GM19397 (cell line): ENCODE measurements around the gene RBM47.
"Not testable (repeated sequence)": the region's sequence is repeated elsewhere in the genome, so short reads cannot be mapped to it uniquely, and the experiment has no call there.

Experiments
- ATAC-seq: cut with Tn5 transposase; IDR thresholded peaks from one replicate; pipeline ENCODE4 v1.9.1; 2021; ENCODE audit warnings: mild to moderate bottlenecking, moderate library complexity; ENCODE audit not compliant: unreplicated experiment

Gene RBM47

GRCh38 chr4:40455340-40455902, 174.2 kb downstream of the RBM47 start:
- ATAC-seq, result no peak

- ATAC-seq, result no peak
These were observed 174.8 kb downstream of the RBM47 start for GRCh38 chr4:40454816-40455215.

DNA sequence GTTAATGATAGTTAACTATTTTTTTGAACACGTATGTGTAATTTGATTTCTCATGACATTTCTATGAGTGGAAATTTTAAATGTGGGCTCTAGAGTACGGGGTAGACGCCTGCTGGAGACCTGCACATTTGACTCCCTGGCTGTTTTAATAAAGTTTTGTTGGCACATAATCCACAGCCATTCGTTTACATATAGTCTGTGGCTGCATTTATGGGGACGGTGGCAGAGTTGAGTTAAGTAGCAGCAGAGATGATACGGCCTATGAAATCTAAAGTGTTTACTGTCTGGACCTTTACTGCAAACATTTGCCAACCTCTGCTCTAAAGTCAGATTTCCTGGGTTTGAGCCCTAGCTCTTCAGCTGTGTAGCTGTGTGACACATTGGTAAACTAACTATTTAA, 175.8 kb downstream of the RBM47 start:
- ATAC-seq, result no peak

- ATAC-seq, result no peak
These were observed 180.8 kb downstream of the RBM47 start for GRCh38 chr4:40448875-40449274.

DNA sequence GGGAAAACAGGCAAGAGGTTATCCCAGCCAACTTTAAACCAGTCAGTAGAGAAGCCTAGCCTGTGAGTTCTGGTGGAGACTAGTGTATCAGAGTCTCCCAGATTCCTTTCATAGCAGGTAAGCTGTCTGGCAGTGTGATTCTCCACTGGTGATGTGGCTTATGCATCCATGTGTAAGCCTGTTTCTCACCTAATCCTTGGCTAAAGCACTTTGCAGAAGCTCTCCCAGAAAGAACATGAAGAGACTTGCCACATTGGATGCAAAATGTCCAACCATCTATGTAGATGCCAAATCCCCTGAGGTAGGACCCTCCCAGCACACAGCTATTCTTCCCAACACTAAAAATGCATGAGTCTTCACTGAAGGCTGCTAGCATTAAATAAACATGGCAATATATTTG, 182.8 kb downstream of the RBM47 start:
- no peak for ATAC-seq

- ATAC-seq, result not testable (repeated sequence)
These were observed 183.4 kb downstream of the RBM47 start for GRCh38 chr4:40446261-40446750.

DNA sequence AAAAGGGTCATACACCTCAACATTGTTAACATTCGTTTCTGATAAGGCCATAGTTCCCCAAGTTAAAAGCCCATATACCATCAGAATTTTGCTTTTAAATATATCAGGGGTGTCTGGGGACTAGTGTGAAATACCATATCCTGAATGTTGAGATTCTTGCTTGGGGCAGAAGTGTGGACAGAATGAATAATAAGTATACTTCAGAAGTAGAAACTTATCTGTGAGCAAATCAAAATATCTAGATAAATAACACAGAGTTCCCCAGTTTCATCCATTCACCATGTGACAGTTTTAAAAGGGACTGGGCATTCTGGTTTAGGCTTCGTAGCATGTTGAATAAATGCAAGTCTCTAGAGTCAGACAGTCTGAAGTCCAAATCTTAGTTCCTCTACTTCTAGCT, 184.0 kb downstream of the RBM47 start:
- no peak for ATAC-seq

DNA sequence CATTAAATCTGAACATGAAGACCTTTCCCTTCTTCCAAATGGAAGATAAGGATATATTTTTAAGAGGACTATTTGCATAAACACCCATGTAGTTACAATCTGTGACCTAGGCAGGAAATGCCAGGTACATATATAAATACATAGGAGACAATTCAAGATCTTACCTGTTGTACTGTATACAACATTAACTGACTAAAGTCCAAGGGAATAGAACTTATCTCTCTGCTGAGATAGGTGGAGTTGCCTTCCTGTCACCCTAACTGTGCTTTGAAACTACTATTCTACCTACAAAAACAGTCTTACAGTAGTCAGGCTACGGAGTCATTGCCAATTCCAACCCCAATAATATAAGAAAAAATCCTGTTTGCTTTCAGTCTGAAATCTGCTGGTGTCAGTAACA, 188.2 kb downstream of the RBM47 start:
- no peak for ATAC-seq

- no peak for ATAC-seq
These were observed 190.1 kb downstream of the RBM47 start for GRCh38 chr4:40439519-40439918.

DNA sequence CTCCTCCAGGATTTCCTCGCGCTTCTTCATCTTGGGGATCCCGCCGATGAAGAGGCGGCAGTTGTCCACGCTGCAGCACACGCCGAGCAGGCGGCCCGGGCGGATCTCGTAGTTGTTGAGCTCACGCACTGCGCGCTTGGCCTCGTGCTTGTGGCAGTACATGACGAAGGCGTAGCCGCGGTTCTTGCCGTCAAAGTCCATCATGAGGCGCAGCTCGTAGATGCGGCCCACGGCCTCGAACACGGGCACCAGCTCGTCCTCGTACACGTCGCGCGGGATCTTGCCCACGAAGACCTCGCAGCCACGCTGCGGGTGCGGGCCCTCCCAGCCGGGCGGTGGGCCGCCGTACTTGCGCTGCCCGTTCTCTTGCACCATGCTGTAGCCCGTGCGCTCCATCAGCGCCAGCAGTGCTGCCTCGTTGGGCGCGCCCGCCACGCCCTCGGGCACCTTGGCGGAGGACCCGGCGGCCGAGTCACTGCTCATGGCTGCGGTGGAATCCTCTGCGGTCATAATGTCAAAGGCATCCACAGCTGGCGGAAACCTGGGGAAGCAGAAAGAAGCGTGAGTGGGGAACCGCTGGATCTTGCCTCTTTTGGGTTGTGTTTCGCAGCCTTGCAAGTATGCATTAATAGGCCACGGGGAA, 191.2 kb downstream of the RBM47 start:
- no peak for ATAC-seq

DNA sequence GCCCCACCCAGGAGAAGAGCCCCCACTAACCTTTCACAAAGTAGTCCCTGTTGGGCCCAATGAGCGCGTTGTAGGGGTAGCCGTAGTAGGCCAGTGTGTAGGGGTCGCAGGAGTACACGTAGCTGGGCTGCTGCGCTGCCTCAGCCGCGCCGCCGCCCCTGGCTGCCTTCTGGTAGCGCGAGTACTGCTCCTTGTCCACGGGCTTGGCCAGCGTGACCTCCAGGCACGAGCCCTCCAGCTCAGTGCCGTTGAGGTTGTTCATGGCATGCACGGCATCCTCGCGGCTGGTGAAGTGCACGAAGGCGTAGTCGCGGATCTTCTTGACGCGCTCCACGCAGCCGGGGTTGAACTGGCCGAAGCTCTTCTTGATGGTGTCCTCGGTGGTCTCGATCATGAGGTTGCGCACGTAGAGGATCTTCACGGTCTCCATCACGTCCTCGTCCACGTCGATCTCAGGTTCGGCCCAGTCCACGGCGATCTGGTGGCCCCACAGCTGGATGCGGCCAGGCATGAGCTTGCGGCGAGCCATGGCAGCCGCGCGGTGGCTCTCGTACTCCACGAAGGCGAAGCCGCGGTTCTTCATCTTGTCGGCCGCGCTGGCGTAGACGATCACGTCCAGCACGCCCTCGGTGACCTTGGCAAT, 191.8 kb downstream of the RBM47 start:
- ATAC-seq, result no peak

GRCh38 chr4:40435306-40435705, 194.4 kb downstream of the RBM47 start:
- not testable (repeated sequence) for ATAC-seq

DNA sequence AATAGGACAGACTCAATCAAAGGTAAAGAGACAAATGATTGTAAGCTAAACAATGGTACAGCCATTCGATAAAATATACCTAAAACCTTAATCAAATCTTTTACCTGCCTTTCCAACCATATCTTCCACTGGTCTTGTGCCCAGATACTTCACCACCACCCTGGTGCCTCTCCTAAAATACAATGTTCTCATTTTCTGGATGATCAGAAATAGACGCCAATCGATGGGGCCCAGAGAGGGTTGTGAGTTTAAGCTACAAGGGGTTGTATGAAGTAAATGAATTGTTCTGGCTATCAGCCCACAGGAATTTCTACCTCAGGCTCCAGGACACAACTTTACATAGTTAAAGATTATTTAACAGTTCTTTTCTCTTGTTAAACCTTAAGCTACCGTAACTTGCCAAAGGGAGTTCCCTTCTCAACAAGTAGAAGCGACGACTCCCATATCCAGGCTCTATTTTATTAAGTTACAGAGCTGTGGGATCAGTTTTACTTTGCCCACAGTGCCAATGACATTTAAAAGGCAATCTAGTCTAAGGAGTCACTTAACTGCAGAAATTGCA, 195.5 kb downstream of the RBM47 start:
- no peak for ATAC-seq

GRCh38 chr4:40432504-40432903, 197.2 kb downstream of the RBM47 start:
- no peak for ATAC-seq

DNA sequence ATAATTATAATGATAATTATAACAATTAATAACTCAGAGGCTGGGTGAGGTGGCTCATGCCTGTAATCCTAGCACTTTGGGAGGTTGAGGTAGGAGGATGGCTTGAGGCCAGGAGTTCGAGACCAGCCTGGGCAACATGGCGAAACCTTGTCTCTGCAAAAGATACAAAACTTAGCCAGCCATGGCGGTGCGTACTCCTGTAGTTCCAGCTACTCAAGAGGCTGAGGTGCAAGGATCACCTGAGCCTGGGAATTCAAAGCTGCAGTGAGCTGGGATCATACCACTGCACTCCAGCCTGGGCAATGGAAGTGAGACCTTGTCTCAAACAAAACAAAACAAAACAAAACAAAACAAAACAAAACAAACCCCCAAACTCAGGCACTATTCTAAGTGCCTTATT, 201.8 kb downstream of the RBM47 start:
- not testable (repeated sequence) for ATAC-seq

- ATAC-seq, result no peak
These were observed 202.5 kb downstream of the RBM47 start for GRCh38 chr4:40427128-40427527.

GRCh38 chr4:40425799-40426574, 203.7 kb downstream of the RBM47 start:
- no peak for ATAC-seq

GRCh38 chr4:40423735-40424134, 205.9 kb downstream of the RBM47 start:
- ATAC-seq, result no peak

DNA sequence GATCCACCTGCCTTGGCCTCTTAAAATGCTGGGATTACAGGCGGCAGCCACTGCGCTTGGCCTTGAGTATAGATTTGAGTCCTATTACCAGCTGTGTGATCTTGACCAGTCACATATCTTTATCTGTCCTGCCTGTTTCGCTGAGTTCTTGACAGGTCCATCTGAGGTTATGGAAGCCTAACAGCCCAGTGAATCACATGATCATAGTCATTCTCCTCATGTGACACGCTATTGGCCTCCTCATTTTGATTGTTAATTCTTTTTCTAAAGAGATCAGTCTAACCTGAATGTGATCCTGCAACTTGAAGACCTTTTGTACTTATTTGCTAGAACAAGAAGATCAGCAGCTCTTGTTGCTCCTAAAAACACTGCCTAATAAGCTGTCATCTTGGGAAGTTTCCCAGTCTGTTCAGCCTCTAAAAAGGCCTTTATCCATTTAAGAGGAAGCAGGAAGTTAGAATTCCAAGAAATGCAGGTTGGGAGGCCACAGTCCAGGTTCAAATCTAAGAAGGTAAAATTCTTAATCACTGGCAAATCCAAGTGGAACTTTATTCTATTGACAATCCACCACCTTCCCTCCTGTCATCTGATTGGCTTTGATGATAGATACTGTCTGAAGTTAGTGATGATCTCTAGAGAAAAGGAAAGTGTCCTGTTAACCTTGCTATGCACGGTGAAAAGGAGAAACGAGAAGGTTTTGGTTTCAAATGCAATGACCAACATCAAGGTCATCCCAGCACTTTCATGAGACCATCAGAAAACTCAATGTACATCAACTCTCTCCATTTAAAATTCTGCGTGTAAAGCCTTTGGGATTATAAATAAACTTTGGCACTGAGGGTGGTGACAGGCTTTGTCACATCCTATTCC, 207.6 kb downstream of the RBM47 start:
- no peak for ATAC-seq

- no peak for ATAC-seq
These were observed 210.3 kb downstream of the RBM47 start for GRCh38 chr4:40419231-40419912.
